ENCODE results near the gene AUTS2. TPM values are rescaled to one million over a fixed set of nuclear protein-coding genes. Genes with fewer than 3 reads are reported as not detected.

The AUTS2 gene
- total RNA-seq, 1 experiment from 2014 or later = not detected

- Mint-ChIP-seq H3K4me1 (ENCODE audit: low read depth, unreplicated experiment) (no peaks in the 10 kb centered on the region), H3K27ac (ENCODE audit: unreplicated experiment) (no peak overlapping the region), H3K4me3 (ENCODE audit: low read depth, unreplicated experiment) (no peak overlapping the region), H3K36me3 (ENCODE audit: insufficient read depth, unreplicated experiment) (peaks cover 5% of the 10 kb centered on the region), H3K27me3 (ENCODE audit: unreplicated experiment) (no peaks in the 10 kb centered on the region), H3K9me3 (ENCODE audit: low read depth, unreplicated experiment) (peaks cover 3% of the 10 kb centered on the region)
- DNase-seq = no peak
- BruUV-seq (replicated peaks) = no TSS peak
- intact Hi-C loops (cut with micrococcal nuclease; ENCODE audit: unreplicated experiment) = no loop called here
- TF ChIP-seq CTCF (IDR thresholded peaks at IDR 0.05; ENCODE audit: unreplicated experiment) = no peak
- CTCF ChIA-PET = no interaction called here
These were observed 1167.4 kb downstream of the AUTS2 start for GRCh38 chr7:70765651-70766050.

GRCh38 chr7:70766109-70766508, 1167.8 kb downstream of the AUTS2 start:
- CTCF ChIA-PET = no interaction called here
- BruUV-seq (replicated peaks) = no TSS peak
- DNase-seq = no peak
- Mint-ChIP-seq H3K9me3 (ENCODE audit: low read depth, unreplicated experiment) (peaks cover 3% of the 10 kb centered on the region), H3K36me3 (ENCODE audit: insufficient read depth, unreplicated experiment) (peaks cover 5% of the 10 kb centered on the region), H3K4me1 (ENCODE audit: low read depth, unreplicated experiment) (no peaks in the 10 kb centered on the region), H3K27ac (ENCODE audit: unreplicated experiment) (no peak overlapping the region), H3K4me3 (ENCODE audit: low read depth, unreplicated experiment) (no peak overlapping the region), H3K27me3 (ENCODE audit: unreplicated experiment) (no peaks in the 10 kb centered on the region)
- intact Hi-C loops (cut with micrococcal nuclease; ENCODE audit: unreplicated experiment) = no loop called here
- TF ChIP-seq CTCF (IDR thresholded peaks at IDR 0.05; ENCODE audit: unreplicated experiment) = no peak

GRCh38 chr7:70766694-70767093, 1168.4 kb downstream of the AUTS2 start:
- DNase-seq = no peak
- Mint-ChIP-seq H3K4me3 (ENCODE audit: low read depth, unreplicated experiment) (no peak overlapping the region), H3K4me1 (ENCODE audit: low read depth, unreplicated experiment) (no peaks in the 10 kb centered on the region), H3K27ac (ENCODE audit: unreplicated experiment) (no peak overlapping the region), H3K9me3 (ENCODE audit: low read depth, unreplicated experiment) (peaks cover 5% of the 10 kb centered on the region), H3K27me3 (ENCODE audit: unreplicated experiment) (no peaks in the 10 kb centered on the region), H3K36me3 (ENCODE audit: insufficient read depth, unreplicated experiment) (peaks cover 5% of the 10 kb centered on the region)
- CTCF ChIA-PET = no interaction called here
- BruUV-seq (replicated peaks) = no TSS peak
- TF ChIP-seq CTCF (IDR thresholded peaks at IDR 0.05; ENCODE audit: unreplicated experiment) = no peak
- intact Hi-C loops (cut with micrococcal nuclease; ENCODE audit: unreplicated experiment) = no loop called here

GRCh38 chr7:70770154-70770553, 1171.9 kb downstream of the AUTS2 start:
- peaks cover 7% of the 10 kb centered on the region for H3K9me3 Mint-ChIP-seq (ENCODE audit: low read depth, unreplicated experiment)

More at GRCh38 chr7:70770154-70770553, 1171.9 kb downstream of the AUTS2 start:
- no peak overlapping the region for H3K27ac Mint-ChIP-seq (ENCODE audit: unreplicated experiment)
- no peaks in the 10 kb centered on the region for H3K4me1 Mint-ChIP-seq (ENCODE audit: low read depth, unreplicated experiment)
- H3K27me3 Mint-ChIP-seq (ENCODE audit: unreplicated experiment) = no peaks in the 10 kb centered on the region
- CTCF ChIA-PET = no interaction called here
- BruUV-seq (replicated peaks) = no TSS peak
- intact Hi-C loops (cut with micrococcal nuclease; ENCODE audit: unreplicated experiment) = no loop called here
- H3K4me3 Mint-ChIP-seq (ENCODE audit: low read depth, unreplicated experiment) = no peak overlapping the region
- no peak for TF ChIP-seq CTCF (IDR thresholded peaks at IDR 0.05; ENCODE audit: unreplicated experiment)
- no peaks in the 10 kb centered on the region for H3K36me3 Mint-ChIP-seq (ENCODE audit: insufficient read depth, unreplicated experiment)
- DNase-seq = no peak
